K562 (cell line): ENCODE measurements around the gene BTF3L4. TPM values are rescaled to one million over a fixed set of nuclear protein-coding genes. Genes with fewer than 3 reads are reported as not detected.

Experiments
- ATAC-seq: fragments of 200-7000 bp; cut with Tn5 transposase; 3 replicates; pipeline ENCODE4 v1.9.1; 2020; ENCODE audit warnings: moderate library complexity
- BruUV-seq: library from RNA; stranded (reverse); fragments of 400-500 nt; replicated peaks from 2 replicates; lab custom pipeline; 2021; lab: Mats Ljungman, UMichigan
- CTCF ChIA-PET: fragments of 300-600 bp; formaldehyde crosslinking; extraction: SDS; loops from one replicate; lab custom pipeline; 2021; ENCODE audit warnings: low intra/inter-chr PET ratio; lab: Yijun Ruan, JAX
- POLR2A ChIA-PET: fragments of 300-600, 350-650 bp; sonication (Branson Sonifier 250); formaldehyde crosslinking; extraction: SDS; loops from one replicate; lab custom pipeline; 2021; ENCODE audit warnings: antibody characterized with exemption, inconsistent platforms; lab: Yijun Ruan, JAX
- DNase-seq, 4 experiments: peaks; one replicate each; pipeline versions ENCODE4 v3.0.0 to v3.0.0-alpha.2; 2011 to 2018; ENCODE audit warnings: low spot score in 3 of 4, mixed read lengths in 3 of 4; ENCODE audit errors: extremely low read depth in 1 of 4
- FAIRE-seq: peaks from 2 replicates; lab custom pipeline; 2011; peaks lifted over from hg19 to GRCh38; lab: Jason Lieb, UNC
- H2AFZ ChIP-seq: 2 replicates; pipeline ENCODE4 v1.6.0; 2011; ENCODE audit warnings: low read depth, low read length, control low read depth, inconsistent platforms
- H3K27ac ChIP-seq: fragments of 200-600 bp; 3 replicates; pipeline ENCODE4 v1.8.0; 2011; ENCODE audit warnings: low read depth, mild to moderate bottlenecking, control low read depth, inconsistent platforms, low read length, moderate library complexity, mixed read lengths; ENCODE audit errors: extremely low read depth
- H3K27me3 ChIP-seq, 2 experiments: fragments of 300-600 bp in 1 of 2; 2 replicates in 1 of 2; 3 replicates in 1 of 2; pipeline versions ENCODE4 v1.6.0 to v1.8.0; 2011; ENCODE audit warnings: inconsistent platforms in 2 of 2, low read length in 2 of 2, mild to moderate bottlenecking in 1 of 2, mixed read lengths in 1 of 2, moderate library complexity in 1 of 2; ENCODE audit not compliant: control insufficient read depth in 2 of 2, insufficient read depth in 2 of 2
- H3K36me3 ChIP-seq: fragments of 300-600 bp; 3 replicates; pipeline ENCODE4 v1.8.0; 2011; ENCODE audit warnings: mild to moderate bottlenecking, low read length, inconsistent platforms; ENCODE audit not compliant: control insufficient read depth, insufficient read depth
- H3K4me1 ChIP-seq, 2 experiments: fragments of 200-600 bp in 1 of 2; replicated peaks in 1 of 2; 2 replicates in 1 of 2; 3 replicates in 1 of 2; pipeline versions ENCODE4 v1.5.1 to v1.8.0; 2011; ENCODE audit warnings: inconsistent platforms in 2 of 2, low read length in 2 of 2, mild to moderate bottlenecking in 1 of 2, mixed read lengths in 1 of 2, moderate library complexity in 1 of 2; ENCODE audit not compliant: control insufficient read depth in 2 of 2, insufficient read depth in 2 of 2
- H3K4me2 ChIP-seq: 2 replicates; pipeline ENCODE4 v1.6.1; 2011; ENCODE audit warnings: low read length, control low read depth, inconsistent platforms, mixed read lengths; ENCODE audit not compliant: insufficient read depth
- H3K4me3 ChIP-seq: fragments of 200-600 bp; sonication (generic), shearing (Covaris generic); 2 replicates; pipeline ENCODE4 v1.5.1; 2016; ENCODE audit warnings: control low read depth, inconsistent platforms
- H3K79me2 ChIP-seq: fragments of 200-600 bp; 3 replicates; pipeline ENCODE4 v1.8.0; 2011; ENCODE audit warnings: low read length, inconsistent platforms; ENCODE audit not compliant: control insufficient read depth, insufficient read depth
- H3K9ac ChIP-seq, 2 experiments: 2 replicates each; pipeline versions ENCODE4 v1.6.0 to v1.6.1; 2011; ENCODE audit warnings: low read depth in 2 of 2, low read length in 2 of 2, control low read depth in 1 of 2, inconsistent platforms in 1 of 2, mild to moderate bottlenecking in 1 of 2, mixed read lengths in 1 of 2; ENCODE audit not compliant: insufficient read depth in 1 of 2
- H3K9me1 ChIP-seq: one replicate; pipeline ENCODE4 v1.6.0; 2011; ENCODE audit warnings: inconsistent platforms, mild to moderate bottlenecking, low read length, moderate library complexity; ENCODE audit not compliant: control insufficient read depth, insufficient read depth
- H3K9me3 ChIP-seq: replicated peaks from 2 replicates; pipeline ENCODE4 v1.5.1; 2011; ENCODE audit warnings: low read depth, low read length, inconsistent platforms; ENCODE audit not compliant: control insufficient read depth, insufficient read depth
- H4K20me1 ChIP-seq: replicated peaks from 2 replicates; pipeline ENCODE4 v1.6.1; 2011; ENCODE audit warnings: low read length, inconsistent platforms, mixed read lengths; ENCODE audit not compliant: control insufficient read depth, insufficient read depth
- DPF2 ChIP-seq: fragments of 450-650 bp; IDR thresholded peaks from 2 replicates; pipeline ENCODE4 v1.6.1; 2016
- ESRRB ChIP-seq: fragments of 250-450 bp; sonication (Bioruptor Pico); IDR thresholded peaks from 2 replicates; pipeline ENCODE4 v1.5.0; 2020; ENCODE audit warnings: mild to moderate bottlenecking, moderate library complexity, borderline replicate concordance
- FOXA3 ChIP-seq, 2 experiments: fragments of 450-650 bp in 1 of 2; sonication (generic) in 1 of 2; formaldehyde crosslinking; IDR thresholded peaks in 1 of 2; conservative IDR thresholded peaks in 1 of 2; 2 replicates each; pipeline versions ENCODE4 v1.4.0 to v1.8.0; 2020 to 2022; ENCODE audit warnings: mild to moderate bottlenecking in 2 of 2, missing genetic modification reagents in 1 of 2
- HMBOX1 ChIP-seq: sonication (generic); IDR thresholded peaks from 2 replicates; pipeline ENCODE4 v1.6.1; 2016
- NFATC3 ChIP-seq: fragments of 450-650 bp; IDR thresholded peaks from 2 replicates; pipeline ENCODE4 v1.6.1; 2017; ENCODE audit warnings: mild to moderate bottlenecking
- PCBP2 ChIP-seq: fragments of 200-400 bp; formaldehyde crosslinking; IDR thresholded peaks from 2 replicates; pipeline ENCODE4 v1.6.1; 2018; ENCODE audit warnings: low read length, low read depth, mild to moderate bottlenecking, moderate library complexity; ENCODE audit not compliant: poor library complexity, severe bottlenecking
- SMARCC2 ChIP-seq: fragments of 450-650 bp; IDR thresholded peaks from 2 replicates; pipeline ENCODE4 v1.6.1; 2017; ENCODE audit warnings: antibody characterized with exemption, moderate library complexity, mild to moderate bottlenecking, low read depth
- WGBS: fragments of 100-300 bp; shearing (Covaris generic); methylation state at CpG from one replicate; pipeline ENCODE4 v1.1.6; 2016; ENCODE audit warnings: low coverage, mixed read lengths; ENCODE audit not compliant: insufficient coverage; ENCODE audit errors: missing lambda C conversion rate; 5-methylcytosine and 5-hydroxymethylcytosine counted together
- in situ Hi-C: fragments of 300-500 bp; cut with MboI; formaldehyde crosslinking; loops from 4 replicates; pipeline ENCODE4 v1.15.0; 2018; ENCODE audit warnings: inconsistent platforms, mixed read lengths
- intact Hi-C: fragments of 100-400 bp; cut with micrococcal nuclease; formaldehyde crosslinking; loops from 2 replicates; pipeline ENCODE4 v1.14.2; 2022
- polyA plus RNA-seq, 8 experiments: library from polyadenylated mRNA; depleted of rRNA in 4 of 8; stranded (reverse) in 5 of 8; unstranded in 3 of 8; fragments of >200 nt; fragmentation: Nextera tagmentation in 2 of 8; fragmentation: Illumina TruSeq in 1 of 8; extraction: Ambion mirVana in 2 of 8; extraction: Trizol in 1 of 8; gene quantifications; 2 replicates each; pipeline versions ENCODE4 v1.2.1 to v1.2.3, GENCODE V29; 2011 to 2014; ENCODE audit warnings: inconsistent platforms in 1 of 8, missing spikeins in 1 of 8
- total RNA-seq, 7 experiments: library from RNA; depleted of rRNA in 6 of 7; stranded (reverse); fragments of >200 nt in 6 of 7; fragmentation: Illumina TruSeq in 2 of 7; extraction: Trizol in 2 of 7; gene quantifications; 2 replicates each; pipeline versions ENCODE4 v1.2.1 to v1.2.3, GENCODE V29; 2011 to 2021; ENCODE audit warnings: low replicate concordance in 1 of 7

Gene BTF3L4
- total and polyA plus RNA-seq, 9 of the 15 experiments (the other 6 are each of a cell fraction or from before 2014, with no cell fraction given) = 40.1 to 106 (median 88.8) TPM

- Histone ChIP-seq H3K79me2 (peaks cover 80% of the 10 kb centered on the region), H2AFZ (peak overlapping the region; percentile 86), H3K27me3 (no peaks in the 10 kb centered on the region; a peak in 1 of 5 replicates), H3K4me3 (peak overlapping the region; percentile 83), H3K9me1 (no peaks in the 10 kb centered on the region), H3K9me3 (no peaks in the 10 kb centered on the region), H3K4me2 (peak overlapping the region; percentile 99), H3K4me1 (peaks cover 5 to 16% of the 10 kb centered on the region in 2 experiments), H4K20me1 (no peaks in the 10 kb centered on the region), H3K9ac (peak overlapping the region; percentile 93 to 94), H3K27ac (peak overlapping the region; percentile 94), H3K36me3 (peaks cover 42% of the 10 kb centered on the region)
- TF ChIP-seq FOXA3 (CRISPR knock-in tag; conservative IDR thresholded peaks at IDR 0.05 in 1 of 2, IDR thresholded peaks at IDR 0.05 in 1 of 2) (peak in 1 of 2 experiments; percentile 32; a peak in 1 of 4 replicates), ESRRB (CRISPR knock-in tag) (0 out of 2 replicates have a peak, but pooled peaks have one; percentile 47), HMBOX1 (peak; percentile 87), SMARCC2 (0 out of 2 replicates have a peak, but pooled peaks have one; percentile 2), DPF2 (no peak), NFATC3 (peak; percentile 15; the same call in 1 of the 2 replicates), PCBP2 (no peak)
- 0% methylated on average over 4 of the region's 4 CpGs for WGBS
- BruUV-seq = no TSS peak
- in situ Hi-C loops (no loop called here), intact Hi-C loops (loop anchor here (5.0 kb wide), 1 partner anchor 495 kb away; the partner anchor contains the start of gene TUT4)
- no peak for ATAC-seq
- no peak for DNase-seq
- ChIA-PET CTCF (no interaction called here), POLR2A (interaction anchor here (0.6 to 3.8 kb wide), 11 partner anchors 8 to 1854 kb away, joined by 3 to 32 read pairs (median 4); no protein-coding TSS in a partner anchor)
- FAIRE-seq = no peak
These were observed 789 bp downstream of the BTF3L4 start for GRCh38 chr1:52056937-52057231.
